GM21825 (cell line): ENCODE results near the gene SRPK2.

Source experiments
- ATAC-seq: cut with Tn5 transposase; IDR thresholded peaks from one replicate; pipeline ENCODE4 v1.9.1; 2021; ENCODE audit warnings: mild to moderate bottlenecking, moderate library complexity; ENCODE audit not compliant: unreplicated experiment

The SRPK2 gene

GRCh38 chr7:105229641-105230040 lies 159.1 kb downstream of the SRPK2 start:
- ATAC-seq, result no peak

- no peak for ATAC-seq
Measured at GRCh38 chr7:105228555-105228954, 160.2 kb downstream of the SRPK2 start.

GRCh38 chr7:105227391-105227790 lies 161.3 kb downstream of the SRPK2 start:
- ATAC-seq, result no peak

GRCh38 chr7:105224884-105225651 lies 163.7 kb downstream of the SRPK2 start:
- ATAC-seq, result peak; percentile 88

- ATAC-seq, result no peak
Measured at GRCh38 chr7:105222953-105223352, 165.8 kb downstream of the SRPK2 start.

- no peak for ATAC-seq
Measured at GRCh38 chr7:105219771-105220160, 169.0 kb downstream of the SRPK2 start.

- ATAC-seq, result no peak
Measured at GRCh38 chr7:105218939-105219770, 169.6 kb downstream of the SRPK2 start.

- no peak for ATAC-seq
Measured at GRCh38 chr7:105218215-105218614, 170.5 kb downstream of the SRPK2 start.

GRCh38 chr7:105216786-105217185 lies 171.9 kb downstream of the SRPK2 start:
- ATAC-seq, result no peak

GRCh38 chr7:105215821-105216220 lies 172.9 kb downstream of the SRPK2 start:
- ATAC-seq, result no peak

- no peak for ATAC-seq
Measured at GRCh38 chr7:105215182-105215581, 173.5 kb downstream of the SRPK2 start.

GRCh38 chr7:105213611-105214010 lies 175.1 kb downstream of the SRPK2 start:
- no peak for ATAC-seq

GRCh38 chr7:105212212-105212611 lies 176.5 kb downstream of the SRPK2 start:
- no peak for ATAC-seq

- ATAC-seq, result peak; percentile 80
Measured at GRCh38 chr7:105210721-105211205, 178.0 kb downstream of the SRPK2 start.

- ATAC-seq, result no peak
Measured at GRCh38 chr7:105209870-105210269, 178.9 kb downstream of the SRPK2 start.

- no peak for ATAC-seq
Measured at GRCh38 chr7:105209433-105209832, 179.3 kb downstream of the SRPK2 start.

GRCh38 chr7:105206985-105207384 lies 181.7 kb downstream of the SRPK2 start:
- no peak for ATAC-seq

GRCh38 chr7:105205592-105206237 lies 183.0 kb downstream of the SRPK2 start:
- no peak for ATAC-seq

- no peak for ATAC-seq
Measured at GRCh38 chr7:105204953-105205352, 183.8 kb downstream of the SRPK2 start.

- no peak for ATAC-seq
Measured at GRCh38 chr7:105204520-105204919, 184.2 kb downstream of the SRPK2 start.

GRCh38 chr7:105202616-105203015 lies 186.1 kb downstream of the SRPK2 start:
- ATAC-seq, result no peak
